Fibroblast of lung (primary cell): ENCODE results near the gene FEZF2.

Experiments
- EZH2 ChIP-seq: IDR thresholded peaks from 2 replicates; pipeline ENCODE4 v1.5.1; 2012; ENCODE audit warnings: low read length, control low read depth, mild to moderate bottlenecking; ENCODE audit errors: missing control alignments
- TF ChIP-seq, protein P1 (sequence below), 2 donors: IDR thresholded peaks in 1 of 2; conservative IDR thresholded peaks in 1 of 2; 1 replicate in 1 of 2; 2 replicates in 1 of 2; pipeline ENCODE4 v1.5.1; 2011 to 2012; ENCODE audit warnings: low read length in 2 of 2, control low read depth in 1 of 2, inconsistent platforms in 1 of 2, low read depth in 1 of 2, mild to moderate bottlenecking in 1 of 2

- TF ChIP-seq, protein P1, sequence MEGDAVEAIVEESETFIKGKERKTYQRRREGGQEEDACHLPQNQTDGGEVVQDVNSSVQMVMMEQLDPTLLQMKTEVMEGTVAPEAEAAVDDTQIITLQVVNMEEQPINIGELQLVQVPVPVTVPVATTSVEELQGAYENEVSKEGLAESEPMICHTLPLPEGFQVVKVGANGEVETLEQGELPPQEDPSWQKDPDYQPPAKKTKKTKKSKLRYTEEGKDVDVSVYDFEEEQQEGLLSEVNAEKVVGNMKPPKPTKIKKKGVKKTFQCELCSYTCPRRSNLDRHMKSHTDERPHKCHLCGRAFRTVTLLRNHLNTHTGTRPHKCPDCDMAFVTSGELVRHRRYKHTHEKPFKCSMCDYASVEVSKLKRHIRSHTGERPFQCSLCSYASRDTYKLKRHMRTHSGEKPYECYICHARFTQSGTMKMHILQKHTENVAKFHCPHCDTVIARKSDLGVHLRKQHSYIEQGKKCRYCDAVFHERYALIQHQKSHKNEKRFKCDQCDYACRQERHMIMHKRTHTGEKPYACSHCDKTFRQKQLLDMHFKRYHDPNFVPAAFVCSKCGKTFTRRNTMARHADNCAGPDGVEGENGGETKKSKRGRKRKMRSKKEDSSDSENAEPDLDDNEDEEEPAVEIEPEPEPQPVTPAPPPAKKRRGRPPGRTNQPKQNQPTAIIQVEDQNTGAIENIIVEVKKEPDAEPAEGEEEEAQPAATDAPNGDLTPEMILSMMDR (conservative IDR thresholded peaks at IDR 0.05 in 1 of 2, IDR thresholded peaks at IDR 0.05 in 1 of 2; ENCODE audit: low read depth in 1 of 2, low read length in 2 of 2), result no peak
- no peak for TF ChIP-seq EZH2
Measured at GRCh38 chr3:62414786-62415185, 41.4 kb upstream of the FEZF2 start.
